IMR-90 (cell line): ENCODE data around the gene MTM1. TPM values are rescaled to one million over a fixed set of nuclear protein-coding genes. Genes with fewer than 3 reads are reported as not detected.

Experiments used
- ATAC-seq: fragments of 200-7000 bp; cut with Tn5 transposase; 2 replicates; pipeline ENCODE4 v1.9.1; 2020; ENCODE audit warnings: low read depth, mild to moderate bottlenecking, moderate library complexity
- BruUV-seq: library from RNA; stranded (reverse); fragments of 400-500 nt; replicated peaks from 2 replicates; lab custom pipeline; 2021; lab: Mats Ljungman, UMichigan
- CTCF ChIA-PET: fragments of 300-600 bp; formaldehyde crosslinking; extraction: SDS; loops from one replicate; lab custom pipeline; 2021; ENCODE audit warnings: antibody characterized with exemption; lab: Yijun Ruan, JAX
- POLR2A ChIA-PET: fragments of 300-600 bp; sonication (Branson Sonifier 250); formaldehyde crosslinking; loops from one replicate; lab custom pipeline; 2022; ENCODE audit warnings: antibody characterized with exemption; ENCODE audit not compliant: unreplicated experiment; lab: Charles Lee
- DNase-seq: peaks from one replicate; pipeline ENCODE4 v3.0.0; 2013
- H2AFZ ChIP-seq: replicated peaks from 2 replicates; pipeline ENCODE3; 2013; ENCODE audit warnings: low read length, mild to moderate bottlenecking; ENCODE audit not compliant: poor library complexity
- H2AK5ac ChIP-seq: 2 replicates; pipeline ENCODE4 v1.6.1; 2013; ENCODE audit warnings: low read depth, low read length, inconsistent platforms
- H2AK9ac ChIP-seq: replicated peaks from 2 replicates; pipeline ENCODE3; 2013; ENCODE audit warnings: mild to moderate bottlenecking, low read depth, low read length, moderate library complexity; ENCODE audit not compliant: poor library complexity
- H2BK120ac ChIP-seq: 2 replicates; pipeline ENCODE4 v1.6.1; 2013; ENCODE audit warnings: low read depth, low read length, inconsistent platforms
- H2BK15ac ChIP-seq: 3 replicates; pipeline ENCODE4 v1.6.1; 2013; ENCODE audit warnings: low read depth, low read length, inconsistent platforms
- H2BK20ac ChIP-seq: 2 replicates; pipeline ENCODE4 v1.6.1; 2013; ENCODE audit warnings: low read depth, mild to moderate bottlenecking, inconsistent platforms, low read length, moderate library complexity
- H2BK5ac ChIP-seq: 2 replicates; pipeline ENCODE4 v1.6.1; 2013; ENCODE audit warnings: mild to moderate bottlenecking, low read depth, low read length, inconsistent platforms; ENCODE audit not compliant: poor library complexity, severe bottlenecking
- H3K14ac ChIP-seq: replicated peaks from 2 replicates; pipeline ENCODE4 v1.6.1; 2013; ENCODE audit warnings: low read depth, low read length, inconsistent platforms
- H3K18ac ChIP-seq: 2 replicates; pipeline ENCODE4 v1.6.1; 2013; ENCODE audit warnings: low read depth, low read length, control low read depth
- H3K23ac ChIP-seq: 2 replicates; pipeline ENCODE4 v1.6.1; 2013; ENCODE audit warnings: low read depth, low read length, inconsistent platforms
- H3K27ac ChIP-seq: 2 replicates; pipeline ENCODE4 v1.5.1; 2013; ENCODE audit warnings: mild to moderate bottlenecking, control low read depth, low read length; ENCODE audit not compliant: insufficient read depth
- H3K27me3 ChIP-seq: 2 replicates; pipeline ENCODE4 v1.6.1; 2013; ENCODE audit warnings: low read length; ENCODE audit not compliant: control insufficient read depth, insufficient read depth
- H3K36me3 ChIP-seq: 2 replicates; pipeline ENCODE4 v1.6.1; 2013; ENCODE audit warnings: low read length, mixed read lengths; ENCODE audit not compliant: control insufficient read depth, insufficient read depth
- H3K4ac ChIP-seq: 2 replicates; pipeline ENCODE4 v1.6.1; 2013; ENCODE audit warnings: low read depth, low read length, inconsistent platforms
- H3K4me1 ChIP-seq: 2 replicates; pipeline ENCODE4 v1.6.1; 2013; ENCODE audit warnings: low read length, mixed read lengths; ENCODE audit not compliant: control insufficient read depth, insufficient read depth
- H3K4me2 ChIP-seq: 2 replicates; pipeline ENCODE4 v1.6.1; 2013; ENCODE audit warnings: low read depth, mild to moderate bottlenecking, control low read depth, low read length, moderate library complexity
- H3K4me3 ChIP-seq: 2 replicates; pipeline ENCODE4 v1.5.1; 2013; ENCODE audit warnings: low read depth, mild to moderate bottlenecking, control low read depth, low read length, moderate library complexity; ENCODE audit not compliant: insufficient read depth
- H3K56ac ChIP-seq: 2 replicates; pipeline ENCODE4 v1.6.1; 2013; ENCODE audit warnings: low read length, inconsistent platforms; ENCODE audit not compliant: insufficient read depth; ENCODE audit errors: extremely low read depth
- H3K79me1 ChIP-seq, 2 experiments: 2 replicates each; pipeline ENCODE4 v1.6.1; 2013; ENCODE audit warnings: low read length in 2 of 2, inconsistent platforms in 1 of 2, low read depth in 1 of 2
- H3K9ac ChIP-seq: 2 replicates; pipeline ENCODE4 v1.6.1; 2013; ENCODE audit warnings: low read depth, low read length, control low read depth
- H3K9me1 ChIP-seq: 2 replicates; pipeline ENCODE4 v1.6.1; 2013; ENCODE audit warnings: low read length, inconsistent platforms; ENCODE audit not compliant: insufficient read depth
- H3K9me3 ChIP-seq: 2 replicates; pipeline ENCODE4 v1.6.1; 2013; ENCODE audit warnings: low read length; ENCODE audit not compliant: control insufficient read depth, insufficient read depth
- H4K20me1 ChIP-seq: 2 replicates; pipeline ENCODE4 v1.6.1; 2013; ENCODE audit warnings: low read length, inconsistent platforms; ENCODE audit not compliant: insufficient read depth
- H4K5ac ChIP-seq: 2 replicates; pipeline ENCODE4 v1.6.1; 2013; ENCODE audit warnings: mild to moderate bottlenecking, low read depth, low read length, control low read depth
- H4K8ac ChIP-seq, 2 experiments: 2 replicates each; pipeline ENCODE4 v1.6.1; 2013; ENCODE audit warnings: low read depth in 2 of 2, low read length in 2 of 2, control low read depth in 1 of 2, inconsistent platforms in 1 of 2
- H4K91ac ChIP-seq: 2 replicates; pipeline ENCODE4 v1.6.1; 2013; ENCODE audit warnings: low read depth, low read length, inconsistent platforms; ENCODE audit not compliant: insufficient read depth
- CEBPB ChIP-seq: IDR thresholded peaks from 2 replicates; pipeline ENCODE4 v1.6.1; 2012; ENCODE audit warnings: low read depth, low read length, improper control_type of control experiment
- ELK1 ChIP-seq: fragments of 150-350 bp; IDR thresholded peaks from 2 replicates; pipeline ENCODE4 v1.6.1; 2016; ENCODE audit warnings: low read depth, mild to moderate bottlenecking, low read length, moderate library complexity, borderline replicate concordance
- NFE2L2 ChIP-seq: fragments of 150-350 bp; IDR thresholded peaks from 2 replicates; pipeline ENCODE4 v1.6.1; 2016; ENCODE audit warnings: low read depth, mild to moderate bottlenecking, low read length
- RFX5 ChIP-seq: IDR thresholded peaks from 2 replicates; pipeline ENCODE4 v1.8.0; 2012; ENCODE audit warnings: low read depth, mild to moderate bottlenecking, low read length, moderate library complexity
- SMC3 ChIP-seq: fragments of 150-350 bp; IDR thresholded peaks from 2 replicates; pipeline ENCODE4 v1.6.1; 2016; ENCODE audit warnings: low read depth, mild to moderate bottlenecking, antibody characterized with exemption, low read length, moderate library complexity
- WGBS, 2 experiments: methylation state at CpG; one replicate each; pipeline versions ENCODE4 v1.1.5 to v1.1.7; 2013; ENCODE audit warnings: missing lambda C conversion rate in 2 of 2; ENCODE audit not compliant: insufficient read length in 1 of 2; ENCODE audit errors: extremely low coverage in 2 of 2; 5-methylcytosine and 5-hydroxymethylcytosine counted together
- dilution Hi-C: fragments of 300-500 bp; cut with HindIII; formaldehyde crosslinking; loops from one replicate; pipeline ENCODE4 v1.14.3; 2018; ENCODE audit warnings: low sequenced_read_pairs; ENCODE audit not compliant: unreplicated experiment
- in situ Hi-C: fragments of 300-500 bp; cut with MboI; formaldehyde crosslinking; loops from 3 replicates; pipeline ENCODE4 v1.14.3; 2019; ENCODE audit warnings: low sequenced_read_pairs, inconsistent platforms, mixed read lengths
- intact Hi-C: fragments of 100-400 bp; cut with micrococcal nuclease; formaldehyde crosslinking; loops from 2 replicates; pipeline ENCODE4 v1.10.0; 2022
- polyA plus RNA-seq, 3 experiments: library from polyadenylated mRNA; depleted of rRNA; stranded (reverse); fragments of >200 nt; gene quantifications; 2 replicates each; pipeline ENCODE4 v1.2.3, GENCODE V29; 2012; ENCODE audit warnings: low replicate concordance in 1 of 3
- total RNA-seq: library from RNA; depleted of rRNA; stranded (reverse); fragments of >200 nt; gene quantifications from 2 replicates; pipeline ENCODE4 v1.2.3, GENCODE V29; 2012

The MTM1 gene
- total and polyA plus RNA-seq, 2 of the 4 experiments (the other 2 are of a cell fraction) = 3.8 to 5.6 TPM

- no TSS peak for BruUV-seq
These were observed 123.9 kb downstream of the MTM1 start for GRCh38 chrX:150692296-150692695.

More at GRCh38 chrX:150692296-150692695, 123.9 kb downstream of the MTM1 start:
- H2BK15ac ChIP-seq = peak overlapping the region; percentile 93; the same call in 1 of the 3 replicates
- H2BK120ac ChIP-seq = peak overlapping the region; percentile 79
- H3K4ac ChIP-seq = peak overlapping the region; percentile 74
- H3K79me1 ChIP-seq = peaks cover 2 to 20% of the 10 kb centered on the region in 2 experiments; a peak in 2 of 4 replicates
- peak overlapping the region; percentile 24; the same call in 1 of the 2 replicates for H3K56ac ChIP-seq
- peak overlapping the region; percentile 96 for H3K27ac ChIP-seq
- dilution Hi-C loops (no loop called here), in situ Hi-C loops (no loop called here), intact Hi-C loops (loop anchor here (5.0 kb wide), 1 partner anchor 390 kb away; no protein-coding TSS in a partner anchor)
- ATAC-seq (no peak), DNase-seq (no peak)
- peak overlapping the region; percentile 54; the same call in 1 of the 2 replicates for H2AK5ac ChIP-seq
- ChIA-PET CTCF (interaction anchor here (0.6 to 0.7 kb wide), 2 partner anchors 21 to 207 kb away, joined by 3 read pairs; no protein-coding TSS in a partner anchor), POLR2A (no interaction called here)
- peak overlapping the region; percentile 72 to 88; a peak in 3 of 4 replicates for H4K8ac ChIP-seq
- H3K4me1 ChIP-seq = peaks cover 10% of the 10 kb centered on the region
- peak overlapping the region; percentile 57 for H2BK20ac ChIP-seq
- H3K14ac ChIP-seq = peak overlapping the region; percentile 44; the same call in 1 of the 2 replicates
- no peaks in the 10 kb centered on the region for H3K36me3 ChIP-seq
- peak overlapping the region; percentile 94 for H2BK5ac ChIP-seq
- H2AK9ac ChIP-seq = peak overlapping the region; percentile 33
- H3K4me2 ChIP-seq = peak overlapping the region; percentile 87
- H4K20me1 ChIP-seq = no peaks in the 10 kb centered on the region
- H3K9me3 ChIP-seq = peaks cover 16% of the 10 kb centered on the region
- peak overlapping the region; percentile 84; the same call in 1 of the 2 replicates for H4K5ac ChIP-seq
- TF ChIP-seq SMC3 (no peak), ELK1 (no peak), RFX5 (no peak), CEBPB (no peak), NFE2L2 (no peak)
- no peak overlapping the region for H3K4me3 ChIP-seq
- no peaks in the 10 kb centered on the region for H3K27me3 ChIP-seq
- peak overlapping the region; percentile 52 for H4K91ac ChIP-seq
- peak overlapping the region; percentile 42; the same call in 1 of the 2 replicates for H3K18ac ChIP-seq
- peak overlapping the region; percentile 59; the same call in 1 of the 2 replicates for H3K23ac ChIP-seq
- H3K9me1 ChIP-seq = 0 out of 2 replicates have a peak, but pooled peaks cover 6% of the 10 kb centered on the region
- no CpG with 5 or more reads among the region's 5 CpGs for WGBS, 2 experiments
- H2AFZ ChIP-seq = no peak overlapping the region
- peak overlapping the region; percentile 93; the same call in 1 of the 2 replicates for H3K9ac ChIP-seq
